NK-92 treated with Interleukin-12 subunit alpha and Interleukin-12 subunit beta, amount 100 ng/mL, for 24 hours (cell line): ENCODE measurements around the gene MMP11.
"Not testable (repeated sequence)": the region's sequence is repeated elsewhere in the genome, so short reads cannot be mapped to it uniquely, and the experiment has no call there.

Source experiments
- DNase-seq: peaks from one replicate; lab custom pipeline; 2025; lab: John Stamatoyannopoulos, UW

MMP11 gene, protein sequence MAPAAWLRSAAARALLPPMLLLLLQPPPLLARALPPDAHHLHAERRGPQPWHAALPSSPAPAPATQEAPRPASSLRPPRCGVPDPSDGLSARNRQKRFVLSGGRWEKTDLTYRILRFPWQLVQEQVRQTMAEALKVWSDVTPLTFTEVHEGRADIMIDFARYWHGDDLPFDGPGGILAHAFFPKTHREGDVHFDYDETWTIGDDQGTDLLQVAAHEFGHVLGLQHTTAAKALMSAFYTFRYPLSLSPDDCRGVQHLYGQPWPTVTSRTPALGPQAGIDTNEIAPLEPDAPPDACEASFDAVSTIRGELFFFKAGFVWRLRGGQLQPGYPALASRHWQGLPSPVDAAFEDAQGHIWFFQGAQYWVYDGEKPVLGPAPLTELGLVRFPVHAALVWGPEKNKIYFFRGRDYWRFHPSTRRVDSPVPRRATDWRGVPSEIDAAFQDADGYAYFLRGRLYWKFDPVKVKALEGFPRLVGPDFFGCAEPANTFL

DNA sequence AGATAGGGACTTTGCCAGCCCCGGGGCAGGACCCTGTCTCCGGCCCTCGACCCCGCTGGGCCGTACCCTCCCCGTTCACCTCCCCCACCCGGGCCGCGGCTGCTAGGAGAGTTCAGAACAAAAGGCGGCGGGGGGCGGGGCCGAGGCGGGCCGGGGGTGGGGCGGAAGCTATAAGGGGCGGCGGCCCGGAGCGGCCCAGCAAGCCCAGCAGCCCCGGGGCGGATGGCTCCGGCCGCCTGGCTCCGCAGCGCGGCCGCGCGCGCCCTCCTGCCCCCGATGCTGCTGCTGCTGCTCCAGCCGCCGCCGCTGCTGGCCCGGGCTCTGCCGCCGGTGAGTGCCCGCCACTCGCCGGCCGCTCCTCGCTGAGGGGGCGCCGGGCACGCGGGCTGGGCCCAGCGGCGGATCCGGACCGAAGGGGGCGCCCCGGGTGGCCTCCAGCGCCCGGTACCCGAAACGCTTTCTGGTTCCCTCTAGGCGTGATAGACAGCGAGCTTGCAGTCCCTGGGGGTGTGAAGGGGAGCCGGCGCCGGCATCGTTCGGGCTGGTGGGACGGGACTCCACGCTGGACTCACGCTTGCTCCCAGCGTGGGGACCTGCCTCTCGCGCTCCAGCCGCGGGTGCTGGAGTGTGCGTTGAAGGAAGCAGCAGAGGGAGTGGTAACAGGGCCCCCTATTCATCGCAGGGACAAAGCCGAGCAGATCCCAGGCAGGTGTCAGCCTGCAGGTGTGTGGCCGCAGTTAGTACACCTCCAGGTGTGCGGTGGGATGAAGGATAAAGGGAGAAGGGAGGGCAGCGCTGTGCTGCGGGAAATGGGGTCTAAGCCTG lies at the start of gene MMP11:
TSS of gene MMP11 (plus strand) at position 201 of the 825 bp plus-strand sequence. CDS start at position 223, 22 bp downstream.
- DNase-seq, result no peak

- DNase-seq, result not testable (repeated sequence)
Measured at GRCh38 chr22:23728108-23728507, 44.5 kb upstream of the MMP11 start.

GRCh38 chr22:23737696-23738095 lies 35.0 kb upstream of the MMP11 start:
- DNase-seq, result no peak

DNA sequence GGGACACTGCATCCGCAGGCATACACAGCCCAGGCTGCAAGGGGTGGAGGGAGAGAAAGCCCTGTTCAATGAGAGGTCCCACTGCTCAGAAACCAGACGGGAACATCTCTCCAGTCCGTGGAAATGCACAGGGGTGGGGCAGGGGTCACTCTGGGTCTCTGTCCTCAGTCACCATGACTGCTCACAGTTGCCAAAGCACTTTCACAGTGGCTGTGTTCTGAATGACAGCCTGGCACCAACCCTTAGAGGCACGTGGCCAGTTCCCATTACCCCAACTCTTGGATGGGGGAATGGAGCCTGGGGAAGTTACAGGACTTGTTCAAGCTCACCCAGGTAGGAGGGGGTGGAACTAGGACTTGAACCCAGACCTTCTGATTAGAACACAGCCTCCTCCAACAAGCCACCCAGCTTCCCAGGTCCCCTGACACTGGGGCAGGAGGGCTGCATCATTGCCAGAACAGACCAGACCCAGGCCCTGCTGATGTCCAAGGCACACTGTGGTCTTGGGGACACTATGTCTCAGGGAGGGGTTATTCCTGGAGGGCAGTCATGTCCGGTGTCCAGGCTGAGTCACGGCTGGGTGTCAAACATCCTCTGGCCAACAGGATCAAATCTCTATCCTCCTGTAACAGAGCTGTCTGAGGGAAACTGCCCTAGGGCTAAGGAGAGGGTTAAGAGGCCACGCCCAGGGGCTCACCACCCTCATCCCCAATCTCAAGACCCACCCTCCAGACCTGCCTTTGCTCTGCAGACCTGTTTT lies 30.0 kb upstream of the MMP11 start:
- no peak for DNase-seq

GRCh38 chr22:23743303-23743705 lies 29.3 kb upstream of the MMP11 start:
- no peak for DNase-seq

DNA sequence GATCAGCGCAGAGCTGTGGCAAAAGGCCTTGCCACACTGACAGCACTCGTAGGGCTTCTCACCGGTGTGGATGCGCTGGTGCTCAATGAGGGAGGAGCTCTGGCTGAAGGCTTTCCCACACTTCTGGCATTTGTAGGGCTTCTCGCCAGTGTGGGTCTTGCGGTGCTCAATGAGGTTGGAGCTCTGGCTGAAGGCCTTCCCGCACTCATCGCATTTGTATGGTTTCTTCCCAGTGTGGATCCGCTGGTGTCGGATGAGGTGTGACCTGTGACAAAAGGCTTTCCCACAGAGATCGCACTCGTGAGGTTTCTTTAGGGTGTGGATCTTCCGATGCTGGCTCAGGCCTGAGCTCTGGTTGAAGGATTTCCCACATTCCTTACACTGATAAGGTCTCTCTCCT lies 28.6 kb upstream of the MMP11 start:
- no peak for DNase-seq

- no peak for DNase-seq
Measured at GRCh38 chr22:23744485-23744884, 28.2 kb upstream of the MMP11 start.

- no peak for DNase-seq
Measured at GRCh38 chr22:23745791-23746190, 26.9 kb upstream of the MMP11 start.

DNA sequence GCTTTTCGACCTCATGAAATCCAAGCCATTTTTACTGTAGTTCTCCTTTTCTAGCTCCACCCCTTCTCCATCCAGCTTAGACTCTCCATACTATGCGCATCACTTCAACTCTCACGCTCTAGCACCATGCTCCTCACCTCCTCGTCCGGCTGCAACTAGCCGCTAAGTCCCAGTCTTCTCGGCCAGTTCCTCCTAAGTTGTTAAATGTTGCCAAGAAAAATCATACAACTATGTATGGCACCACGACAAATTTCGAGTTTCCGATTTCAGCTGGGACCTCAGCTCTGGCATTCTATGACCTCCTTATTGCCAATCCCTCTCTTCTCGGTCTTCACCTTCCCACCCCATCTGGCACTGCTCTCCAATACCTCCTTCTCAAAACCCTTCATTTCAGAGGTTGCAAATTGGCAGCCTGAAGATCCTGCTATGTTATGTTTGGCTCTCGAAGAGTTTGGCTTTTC lies 22.8 kb upstream of the MMP11 start:
- DNase-seq, result no peak

DNA sequence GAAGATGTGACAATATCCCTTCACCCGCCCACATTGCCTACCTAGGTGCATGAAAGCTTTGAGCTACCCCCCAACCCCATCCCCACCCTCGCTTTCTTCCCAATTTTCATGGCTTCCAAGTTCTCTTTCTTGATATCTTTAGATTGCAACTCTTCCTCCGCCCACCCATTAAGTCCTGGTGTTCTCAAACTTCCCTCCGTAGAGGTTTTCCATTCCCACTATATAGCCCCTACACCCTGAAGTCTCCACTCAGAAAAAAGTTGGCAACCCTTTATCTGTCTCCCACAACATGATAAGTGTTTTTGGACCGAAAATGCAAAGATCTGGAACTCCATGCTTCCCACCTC lies 22.3 kb upstream of the MMP11 start:
- no peak for DNase-seq

DNA sequence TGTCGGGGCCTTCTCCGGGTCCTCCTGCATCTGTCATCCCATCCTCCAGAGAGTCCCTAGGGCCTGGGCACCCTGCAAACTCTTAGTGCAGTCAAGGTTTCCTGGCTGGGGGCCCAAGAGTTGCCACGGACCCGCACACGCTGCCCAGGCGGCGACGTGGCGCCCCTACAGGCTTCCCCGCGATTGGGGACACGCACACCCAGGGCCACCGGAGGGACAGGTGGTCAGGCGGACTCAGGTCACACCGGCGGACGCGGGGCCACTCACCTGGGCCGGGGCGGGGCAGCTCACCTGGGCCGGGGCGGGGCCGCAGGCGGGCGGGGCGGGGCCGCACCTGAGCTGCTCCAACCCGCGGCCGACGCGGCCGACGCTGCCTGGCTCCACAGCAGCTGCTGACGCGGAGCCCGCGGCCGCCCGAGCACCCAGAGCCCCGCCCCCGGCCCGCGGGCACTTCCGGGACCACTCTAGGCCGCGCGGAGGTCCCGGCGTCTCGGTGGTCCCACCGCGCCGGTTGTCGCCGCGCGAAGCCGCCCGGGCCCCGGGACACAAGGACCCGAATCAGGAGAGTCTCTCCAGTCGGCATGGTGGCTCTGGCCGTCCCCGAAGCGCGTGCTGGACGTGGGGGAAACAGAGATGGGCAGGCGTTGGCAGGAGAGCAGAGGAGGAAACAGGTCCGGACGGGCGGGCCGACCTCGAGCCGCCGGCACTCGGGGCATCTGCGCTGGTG lies 21.8 kb upstream of the MMP11 start, which contains the start of gene ZNF70:
TSS of gene ZNF70 (minus strand) at position 399 of the 727 bp plus-strand sequence. CDS start 5,972 bp downstream, outside the sequence.
- peak; percentile 68 for DNase-seq

DNA sequence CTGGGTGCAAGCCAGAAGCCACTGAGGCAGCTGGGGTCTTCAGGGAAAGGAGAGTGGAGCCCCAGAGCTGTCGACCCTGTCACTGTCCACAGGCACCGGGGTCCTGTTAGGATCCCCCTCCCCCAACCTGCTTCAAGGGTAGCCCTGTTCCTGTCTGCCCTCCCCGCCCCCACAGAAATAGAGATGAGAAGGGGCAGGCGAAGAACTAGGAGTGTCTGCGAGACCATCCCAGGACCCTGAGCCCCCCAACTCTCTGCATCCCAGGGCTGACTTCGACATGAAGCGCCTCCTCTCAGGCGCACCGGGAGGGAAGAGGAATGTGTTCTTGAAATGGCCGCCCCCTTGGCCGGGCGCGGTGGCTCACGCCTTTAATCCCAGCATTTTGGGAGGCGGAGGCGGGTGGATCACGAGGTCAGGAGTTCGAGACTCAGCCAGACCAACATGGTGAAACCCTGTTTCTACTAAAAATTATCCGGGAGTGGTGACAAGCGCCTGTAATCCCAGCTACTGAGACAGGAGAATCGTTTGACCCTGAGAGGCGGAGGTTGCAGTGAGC lies 21.1 kb upstream of the MMP11 start:
- DNase-seq, result no peak

GRCh38 chr22:23752090-23752691 lies 20.5 kb upstream of the MMP11 start:
- no peak for DNase-seq

GRCh38 chr22:23752750-23753149 lies 19.9 kb upstream of the MMP11 start:
- DNase-seq, result no peak

- no peak for DNase-seq
Measured at GRCh38 chr22:23753385-23753784, 19.3 kb upstream of the MMP11 start.

DNA sequence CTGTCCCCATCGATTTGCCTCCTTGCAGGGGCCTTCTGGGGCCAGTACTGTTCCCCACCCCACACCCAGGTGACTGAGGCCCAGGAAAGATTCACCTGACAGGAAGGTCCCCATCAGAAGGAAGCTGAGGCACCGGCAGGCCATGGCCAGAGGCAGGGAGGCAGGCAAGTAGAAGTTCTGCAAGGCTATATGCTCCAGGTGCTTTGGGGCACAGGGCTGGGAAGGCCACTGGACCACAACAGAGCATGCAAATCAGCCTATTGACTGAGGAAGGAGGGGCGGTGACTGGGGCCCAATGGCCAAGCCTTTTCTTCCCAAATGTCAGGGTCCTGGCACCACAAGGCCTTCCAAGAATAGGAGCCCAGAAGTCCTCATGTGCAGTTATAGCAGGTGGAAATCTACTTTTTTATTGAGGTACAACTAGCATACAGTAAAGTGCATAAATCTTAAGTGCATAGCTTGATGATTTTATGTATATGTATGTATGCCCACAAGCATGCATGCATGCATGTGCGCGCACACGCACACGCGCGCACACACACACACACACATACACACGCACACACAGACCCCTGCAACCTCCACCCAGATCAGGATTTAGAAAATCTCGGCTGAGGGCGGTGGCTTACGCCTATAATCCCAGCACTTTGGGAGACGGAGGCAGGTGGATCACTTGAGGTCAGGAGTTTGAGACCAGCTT lies 18.3 kb upstream of the MMP11 start, which contains the start of gene VPREB3:
TSS of gene VPREB3 (minus strand) at position 206 of the 700 bp plus-strand sequence. CDS start at position 144, 62 bp downstream.
- no peak for DNase-seq

- DNase-seq, result no peak
Measured at GRCh38 chr22:23754980-23755636, 17.5 kb upstream of the MMP11 start.

DNA sequence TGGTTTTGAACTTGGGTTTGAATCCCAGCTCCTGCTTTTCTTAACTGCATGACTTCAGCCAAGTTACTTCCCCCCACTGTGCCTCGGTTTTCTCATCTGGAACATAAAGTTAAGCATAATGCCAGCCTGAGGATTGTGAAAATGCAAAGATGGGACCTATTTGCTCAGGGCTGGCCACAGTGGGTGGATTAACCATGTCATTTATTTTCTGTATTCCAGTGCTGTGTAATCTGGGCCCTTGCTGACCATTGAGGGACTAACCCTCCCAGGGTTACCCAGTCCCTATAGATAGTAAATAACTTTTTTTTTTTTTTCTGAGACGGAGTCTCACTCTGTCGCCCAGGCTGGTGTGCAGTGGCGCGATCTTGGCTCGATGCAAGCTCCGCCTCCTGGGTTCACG lies 16.9 kb upstream of the MMP11 start:
- DNase-seq, result no peak

DNA sequence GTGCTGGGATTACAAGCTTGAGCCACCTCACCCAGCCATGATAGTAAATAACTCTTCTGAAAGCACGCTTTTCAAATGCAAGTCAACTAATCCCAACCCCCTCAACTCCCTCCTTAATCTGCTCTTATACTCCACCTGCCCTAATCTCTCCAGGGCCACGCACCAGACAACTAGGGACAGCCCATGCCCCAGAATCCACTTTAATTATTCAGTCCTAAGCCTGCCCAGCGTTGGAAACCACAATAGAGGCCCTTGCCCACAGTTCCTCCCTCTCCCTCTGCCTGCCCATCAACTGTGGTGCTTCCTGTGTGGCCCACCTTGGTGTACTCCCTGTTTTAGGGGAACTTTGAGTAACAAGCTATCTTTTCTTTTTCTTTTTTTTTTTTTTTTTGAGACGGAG lies 15.8 kb upstream of the MMP11 start:
- no peak for DNase-seq
